Uterus (tissue), 2 donors: ENCODE data around the gene GSTA5.

Source experiments
- POLR2A ChIP-seq, 2 donors: fragments of 450-650 bp; IDR thresholded peaks; one replicate each; pipeline ENCODE4 v1.6.1; 2016; ENCODE audit warnings: antibody characterized with exemption in 2 of 2, mild to moderate bottlenecking in 1 of 2, moderate library complexity in 1 of 2
- TF ChIP-seq, protein P1 (sequence below), 4 experiments: fragments of 200-600 bp in 2 of 4; fragments of 450-650 bp in 2 of 4; sonication (generic) in 2 of 4; IDR thresholded peaks; one replicate each; pipeline ENCODE4 v1.5.1; 2016 to 2019; ENCODE audit warnings: antibody characterized with exemption in 4 of 4, mild to moderate bottlenecking in 2 of 4, moderate library complexity in 1 of 4

DNA sequence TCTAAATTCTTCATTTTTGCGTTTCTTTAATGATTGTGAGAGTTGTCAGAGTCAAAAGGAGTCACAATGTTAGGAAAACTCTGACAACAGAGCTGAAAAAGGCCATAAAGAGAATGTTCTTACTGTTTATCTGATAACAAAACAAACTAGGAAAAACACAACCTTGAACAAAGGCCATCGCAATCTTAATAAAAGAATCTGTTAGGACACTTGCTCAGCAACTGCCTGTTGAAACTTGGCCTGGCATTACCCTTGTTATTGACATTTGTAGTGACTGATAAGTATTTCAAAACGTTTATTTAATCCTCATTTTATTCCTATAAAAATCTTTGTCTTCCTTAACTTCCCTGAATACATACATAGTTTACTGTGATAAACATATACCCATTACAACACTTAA lies 52.7 kb downstream of the GSTA5 start:
- TF ChIP-seq, protein P1, sequence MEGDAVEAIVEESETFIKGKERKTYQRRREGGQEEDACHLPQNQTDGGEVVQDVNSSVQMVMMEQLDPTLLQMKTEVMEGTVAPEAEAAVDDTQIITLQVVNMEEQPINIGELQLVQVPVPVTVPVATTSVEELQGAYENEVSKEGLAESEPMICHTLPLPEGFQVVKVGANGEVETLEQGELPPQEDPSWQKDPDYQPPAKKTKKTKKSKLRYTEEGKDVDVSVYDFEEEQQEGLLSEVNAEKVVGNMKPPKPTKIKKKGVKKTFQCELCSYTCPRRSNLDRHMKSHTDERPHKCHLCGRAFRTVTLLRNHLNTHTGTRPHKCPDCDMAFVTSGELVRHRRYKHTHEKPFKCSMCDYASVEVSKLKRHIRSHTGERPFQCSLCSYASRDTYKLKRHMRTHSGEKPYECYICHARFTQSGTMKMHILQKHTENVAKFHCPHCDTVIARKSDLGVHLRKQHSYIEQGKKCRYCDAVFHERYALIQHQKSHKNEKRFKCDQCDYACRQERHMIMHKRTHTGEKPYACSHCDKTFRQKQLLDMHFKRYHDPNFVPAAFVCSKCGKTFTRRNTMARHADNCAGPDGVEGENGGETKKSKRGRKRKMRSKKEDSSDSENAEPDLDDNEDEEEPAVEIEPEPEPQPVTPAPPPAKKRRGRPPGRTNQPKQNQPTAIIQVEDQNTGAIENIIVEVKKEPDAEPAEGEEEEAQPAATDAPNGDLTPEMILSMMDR (IDR thresholded peaks at IDR 0.05), result no peak
- no peak for TF ChIP-seq POLR2A (IDR thresholded peaks at IDR 0.05)
